Neural cell (in vitro differentiated cells): ENCODE data around the gene ITGB2.

ENCODE experiments used
- REST ChIP-seq: IDR thresholded peaks from 2 replicates; pipeline ENCODE4 v1.6.1; 2012; ENCODE audit warnings: borderline replicate concordance
- TF ChIP-seq, protein P1 (sequence below): fragments of 450-650 bp; IDR thresholded peaks from 2 replicates; pipeline ENCODE4 v1.5.1; 2014; ENCODE audit warnings: antibody characterized with exemption, mild to moderate bottlenecking, moderate library complexity; ENCODE audit not compliant: poor library complexity, severe bottlenecking

GRCh38 chr21:44920694-44921604 is at the start of gene ITGB2:
- TF ChIP-seq, protein P1, sequence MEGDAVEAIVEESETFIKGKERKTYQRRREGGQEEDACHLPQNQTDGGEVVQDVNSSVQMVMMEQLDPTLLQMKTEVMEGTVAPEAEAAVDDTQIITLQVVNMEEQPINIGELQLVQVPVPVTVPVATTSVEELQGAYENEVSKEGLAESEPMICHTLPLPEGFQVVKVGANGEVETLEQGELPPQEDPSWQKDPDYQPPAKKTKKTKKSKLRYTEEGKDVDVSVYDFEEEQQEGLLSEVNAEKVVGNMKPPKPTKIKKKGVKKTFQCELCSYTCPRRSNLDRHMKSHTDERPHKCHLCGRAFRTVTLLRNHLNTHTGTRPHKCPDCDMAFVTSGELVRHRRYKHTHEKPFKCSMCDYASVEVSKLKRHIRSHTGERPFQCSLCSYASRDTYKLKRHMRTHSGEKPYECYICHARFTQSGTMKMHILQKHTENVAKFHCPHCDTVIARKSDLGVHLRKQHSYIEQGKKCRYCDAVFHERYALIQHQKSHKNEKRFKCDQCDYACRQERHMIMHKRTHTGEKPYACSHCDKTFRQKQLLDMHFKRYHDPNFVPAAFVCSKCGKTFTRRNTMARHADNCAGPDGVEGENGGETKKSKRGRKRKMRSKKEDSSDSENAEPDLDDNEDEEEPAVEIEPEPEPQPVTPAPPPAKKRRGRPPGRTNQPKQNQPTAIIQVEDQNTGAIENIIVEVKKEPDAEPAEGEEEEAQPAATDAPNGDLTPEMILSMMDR, result no peak
- TF ChIP-seq REST, result no peak
